SK-N-SH (cell line): ENCODE data around the gene P2RY14. TPM values are rescaled to one million over a fixed set of nuclear protein-coding genes. Genes with fewer than 3 reads are reported as not detected.

ENCODE experiments used
- CTCF ChIA-PET: fragments of 300-600, 350-600 bp; formaldehyde crosslinking; extraction: SDS; loops from one replicate; lab custom pipeline; 2021; lab: Yijun Ruan, JAX
- POLR2A ChIA-PET: fragments of 350-600 bp; sonication (Branson Sonifier 250); formaldehyde crosslinking; extraction: SDS; loops from one replicate; lab custom pipeline; 2020; ENCODE audit warnings: antibody characterized with exemption, inconsistent platforms; lab: Yijun Ruan, JAX
- DNase-seq: peaks from one replicate; pipeline ENCODE4 v3.0.0; 2012
- H2AFZ ChIP-seq: fragments of 200-600 bp; sonication (generic); 2 replicates; pipeline ENCODE4 v1.8.1; 2016; ENCODE audit warnings: antibody characterized with exemption, mild to moderate bottlenecking, low read depth
- H3F3A ChIP-seq: fragments of 200-600 bp; sonication (generic); replicated peaks from 2 replicates; pipeline ENCODE3; 2016; ENCODE audit warnings: antibody characterized with exemption, mild to moderate bottlenecking; ENCODE audit not compliant: insufficient read depth
- H3K27ac ChIP-seq, 2 experiments: fragments of 200-500 bp in 1 of 2; fragments of 200-600 bp in 1 of 2; sonication (Bioruptor generic) in 1 of 2; sonication (generic), shearing (Covaris generic) in 1 of 2; 2 replicates each; pipeline versions ENCODE4 v1.5.1 to v1.6.1; 2014 to 2016; ENCODE audit warnings: low read depth in 2 of 2, inconsistent platforms in 1 of 2, low read length in 1 of 2, mild to moderate bottlenecking in 1 of 2, mixed read lengths in 1 of 2
- H3K27me3 ChIP-seq: fragments of 200-600 bp; sonication (generic), shearing (Covaris generic); 2 replicates; pipeline ENCODE4 v1.6.1; 2016; ENCODE audit warnings: mixed run types; ENCODE audit not compliant: insufficient read depth
- H3K36me3 ChIP-seq, 2 experiments: fragments of 200-500 bp in 1 of 2; fragments of 200-600 bp in 1 of 2; sonication (Bioruptor generic) in 1 of 2; sonication (generic) in 1 of 2; replicated peaks in 1 of 2; 2 replicates each; pipeline versions ENCODE3 to v1.5.1; 2014 to 2016; ENCODE audit warnings: low read length in 1 of 2, mild to moderate bottlenecking in 1 of 2; ENCODE audit not compliant: insufficient read depth in 2 of 2, control insufficient read depth in 1 of 2
- H3K4me1 ChIP-seq, 2 experiments: fragments of 200-500 bp in 1 of 2; fragments of 200-600 bp in 1 of 2; sonication (Bioruptor generic) in 1 of 2; sonication (generic), shearing (Covaris generic) in 1 of 2; 2 replicates each; pipeline versions ENCODE4 v1.5.1 to v1.6.1; 2014 to 2016; ENCODE audit warnings: low read depth in 1 of 2, low read length in 1 of 2, mixed run types in 1 of 2; ENCODE audit not compliant: insufficient read depth in 2 of 2, control insufficient read depth in 1 of 2
- H3K4me2 ChIP-seq: fragments of 200-600 bp; sonication (generic), shearing (Covaris generic); 2 replicates; pipeline ENCODE4 v1.6.1; 2017; ENCODE audit warnings: mixed run types
- H3K4me3 ChIP-seq, 2 experiments: fragments of 200-500 bp in 1 of 2; fragments of 200-600 bp in 1 of 2; sonication (Bioruptor generic) in 1 of 2; sonication (generic), shearing (Covaris generic) in 1 of 2; 2 replicates each; pipeline versions ENCODE4 v1.5.1 to v1.8.1; 2014 to 2016; ENCODE audit warnings: low read depth in 2 of 2, inconsistent platforms in 1 of 2, low read length in 1 of 2, mild to moderate bottlenecking in 1 of 2, mixed read lengths in 1 of 2, moderate library complexity in 1 of 2
- H3K79me2 ChIP-seq: fragments of 200-600 bp; sonication (generic); 2 replicates; pipeline ENCODE4 v1.8.1; 2017; ENCODE audit warnings: mild to moderate bottlenecking; ENCODE audit not compliant: insufficient read depth
- H3K9ac ChIP-seq: fragments of 200-600 bp; sonication (generic); 2 replicates; pipeline ENCODE4 v1.6.1; 2017; ENCODE audit warnings: mixed run types
- H3K9me2 ChIP-seq: fragments of 200-600 bp; sonication (generic); 2 replicates; pipeline ENCODE4 v1.6.1; 2017; ENCODE audit warnings: mixed run types
- H3K9me3 ChIP-seq: fragments of 200-600 bp; sonication (generic); 2 replicates; pipeline ENCODE4 v1.6.1; 2017; ENCODE audit warnings: mixed run types, mild to moderate bottlenecking, moderate library complexity
- H4K20me1 ChIP-seq: fragments of 200-600 bp; sonication (generic); 2 replicates; pipeline ENCODE4 v1.6.1; 2017; ENCODE audit warnings: mild to moderate bottlenecking, mixed run types; ENCODE audit not compliant: insufficient read depth
- CTCF ChIP-seq: fragments of 200-600 bp; sonication (generic); IDR thresholded peaks from 2 replicates; pipeline ENCODE4 v1.6.1; 2017; ENCODE audit warnings: antibody characterized with exemption, mild to moderate bottlenecking, moderate library complexity
- ELF1 ChIP-seq: IDR thresholded peaks from 2 replicates; pipeline ENCODE4 v1.4.0; 2012
- FOXM1 ChIP-seq: IDR thresholded peaks from 2 replicates; pipeline ENCODE4 v1.4.0; 2012; ENCODE audit warnings: low read depth, mild to moderate bottlenecking
- GATA2 ChIP-seq: sonication (generic); formaldehyde crosslinking; IDR thresholded peaks from 2 replicates; pipeline ENCODE4 v1.5.0; 2020; ENCODE audit warnings: mild to moderate bottlenecking, missing genetic modification reagents
- IRF3 ChIP-seq: fragments of 150-350 bp; IDR thresholded peaks from 2 replicates; pipeline ENCODE4 v1.6.1; 2016; ENCODE audit warnings: mild to moderate bottlenecking, low read depth, low read length
- MAX ChIP-seq: IDR thresholded peaks from 2 replicates; pipeline ENCODE4 v1.4.0; 2012; ENCODE audit warnings: low read depth
- NRF1 ChIP-seq: IDR thresholded peaks from 2 replicates; pipeline ENCODE4 v1.6.1; 2012; ENCODE audit warnings: low read depth, mild to moderate bottlenecking, low read length
- PBX3 ChIP-seq: IDR thresholded peaks from 2 replicates; pipeline ENCODE4; 2012
- REST ChIP-seq: IDR thresholded peaks from 2 replicates; pipeline ENCODE4 v1.6.1; 2012; ENCODE audit warnings: mild to moderate bottlenecking, low read depth, low read length, moderate library complexity
- TEAD4 ChIP-seq: IDR thresholded peaks from 2 replicates; pipeline ENCODE4 v1.4.0; 2012; ENCODE audit warnings: mild to moderate bottlenecking, borderline replicate concordance; ENCODE audit not compliant: insufficient read depth
- YY1 ChIP-seq: IDR thresholded peaks from 2 replicates; pipeline ENCODE4 v1.4.0; 2012; ENCODE audit warnings: low read depth, mild to moderate bottlenecking
- ZBTB33 ChIP-seq: IDR thresholded peaks from 2 replicates; pipeline ENCODE4 v1.4.0; 2012; ENCODE audit warnings: low read depth, borderline replicate concordance
- WGBS: methylation state at CpG from one replicate; pipeline ENCODE4 v1.1.6; 2017; ENCODE audit warnings: low lambda C conversion rate; 5-methylcytosine and 5-hydroxymethylcytosine counted together
- polyA plus RNA-seq, 3 experiments: library from polyadenylated mRNA; depleted of rRNA; stranded (reverse); fragments of >200 nt; gene quantifications; 2 replicates each; pipeline ENCODE4 v1.2.3, GENCODE V29; 2012

The P2RY14 gene
- polyA plus RNA-seq, 1 of the 3 experiments (the other 2 are of a cell fraction) = not detected

- POLR2A ChIA-PET = no interaction called here
- Histone ChIP-seq H3K4me1 (peaks cover 0 to 3% of the 10 kb centered on the region in 2 experiments; a peak in 2 of 4 replicates), H3K27me3 (no peaks in the 10 kb centered on the region), H3K27ac (no peak overlapping the region), H3K4me2 (no peak overlapping the region), H3K79me2 (no peaks in the 10 kb centered on the region), H3F3A (peaks cover 4% of the 10 kb centered on the region), H3K9ac (no peak overlapping the region), H3K36me3 (no peaks in the 10 kb centered on the region), H3K9me3 (no peaks in the 10 kb centered on the region), H3K4me3 (no peak overlapping the region), H2AFZ (no peak overlapping the region), H3K9me2 (no peaks in the 10 kb centered on the region), H4K20me1 (no peaks in the 10 kb centered on the region)
- TF ChIP-seq CTCF = peak; percentile 30; the same call in 1 of the 2 replicates
- TF ChIP-seq ELF1 = no peak
- 48% methylated on average over 4 of the region's 4 CpGs for WGBS
- CTCF ChIA-PET = interaction anchor here (1.0 to 1.6 kb wide), 3 partner anchors 16 to 42 kb away, joined by 3 to 4 read pairs (median 4); no protein-coding TSS in a partner anchor
- no peak for DNase-seq
Observed at GRCh38 chr3:151210676-151211381, 67.5 kb downstream of the P2RY14 start.

- no peak overlapping the region for H3K9ac ChIP-seq
- no peak for TF ChIP-seq ELF1
- no peak for TF ChIP-seq FOXM1
- TF ChIP-seq GATA2 (CRISPR knock-in tag) = no peak
- TF ChIP-seq TEAD4 = no peak
- TF ChIP-seq REST = no peak
- TF ChIP-seq PBX3 = no peak
- no peak for TF ChIP-seq NRF1
- no peak for TF ChIP-seq IRF3
- no peak for TF ChIP-seq ZBTB33
- no peak for TF ChIP-seq YY1
- no peak for TF ChIP-seq MAX
- H3K79me2 ChIP-seq = no peaks in the 10 kb centered on the region
- no peak overlapping the region for H2AFZ ChIP-seq
- POLR2A ChIA-PET = no interaction called here
- H3K9me2 ChIP-seq = no peaks in the 10 kb centered on the region
- H3K4me2 ChIP-seq = no peak overlapping the region
- DNase-seq = no peak
- H3K36me3 ChIP-seq = no peaks in the 10 kb centered on the region
- H3K4me1 ChIP-seq = no peaks in the 10 kb centered on the region; a peak in 1 of 4 replicates
- H3K4me3 ChIP-seq = no peak overlapping the region
- H3F3A ChIP-seq = no peaks in the 10 kb centered on the region
- no peak overlapping the region for H3K27ac ChIP-seq
- no peaks in the 10 kb centered on the region for H3K9me3 ChIP-seq
- CTCF ChIA-PET = interaction anchor here (1.0 to 1.6 kb wide), 2 partner anchors 23 to 41 kb away, joined by 3 to 4 read pairs; no protein-coding TSS in a partner anchor
- no peaks in the 10 kb centered on the region for H4K20me1 ChIP-seq
- 72% methylated on average over 3 of the region's 3 CpGs for WGBS
- no peaks in the 10 kb centered on the region for H3K27me3 ChIP-seq
Observed at GRCh38 chr3:151209654-151210053, 68.7 kb downstream of the P2RY14 start.
